Stimulated activated memory B cell treated with anti-CD40 and anti-IgM and Interleukin-4, amounts not matched to agents 10 μg/mL and 1 μg/mL and 100 μg/mL, for 72 hours (primary cell): ENCODE measurements around the gene ALKBH2.

ENCODE experiments used
- ATAC-seq: fragments of 150-1000 bp; cut with Tn5 transposase; 2 replicates; pipeline ENCODE4 v1.10.0; 2021
- H3K27ac Mint-ChIP-seq: one replicate; pipeline ENCODE4 v1.8.0; 2022; ENCODE audit warnings: mild to moderate bottlenecking, mixed read lengths
- H3K27me3 Mint-ChIP-seq: one replicate; pipeline ENCODE4 v1.8.0; 2022; ENCODE audit warnings: mixed read lengths
- H3K36me3 Mint-ChIP-seq: one replicate; pipeline ENCODE4 v1.8.0; 2022; ENCODE audit warnings: mixed read lengths
- H3K4me1 Mint-ChIP-seq: one replicate; pipeline ENCODE4 v1.8.0; 2022; ENCODE audit warnings: mixed read lengths
- H3K4me3 Mint-ChIP-seq: one replicate; pipeline ENCODE4 v1.8.0; 2022; ENCODE audit warnings: mild to moderate bottlenecking, moderate library complexity, mixed read lengths
- H3K9me3 Mint-ChIP-seq: one replicate; pipeline ENCODE4 v1.8.0; 2022; ENCODE audit warnings: mixed read lengths

The ALKBH2 gene

DNA sequence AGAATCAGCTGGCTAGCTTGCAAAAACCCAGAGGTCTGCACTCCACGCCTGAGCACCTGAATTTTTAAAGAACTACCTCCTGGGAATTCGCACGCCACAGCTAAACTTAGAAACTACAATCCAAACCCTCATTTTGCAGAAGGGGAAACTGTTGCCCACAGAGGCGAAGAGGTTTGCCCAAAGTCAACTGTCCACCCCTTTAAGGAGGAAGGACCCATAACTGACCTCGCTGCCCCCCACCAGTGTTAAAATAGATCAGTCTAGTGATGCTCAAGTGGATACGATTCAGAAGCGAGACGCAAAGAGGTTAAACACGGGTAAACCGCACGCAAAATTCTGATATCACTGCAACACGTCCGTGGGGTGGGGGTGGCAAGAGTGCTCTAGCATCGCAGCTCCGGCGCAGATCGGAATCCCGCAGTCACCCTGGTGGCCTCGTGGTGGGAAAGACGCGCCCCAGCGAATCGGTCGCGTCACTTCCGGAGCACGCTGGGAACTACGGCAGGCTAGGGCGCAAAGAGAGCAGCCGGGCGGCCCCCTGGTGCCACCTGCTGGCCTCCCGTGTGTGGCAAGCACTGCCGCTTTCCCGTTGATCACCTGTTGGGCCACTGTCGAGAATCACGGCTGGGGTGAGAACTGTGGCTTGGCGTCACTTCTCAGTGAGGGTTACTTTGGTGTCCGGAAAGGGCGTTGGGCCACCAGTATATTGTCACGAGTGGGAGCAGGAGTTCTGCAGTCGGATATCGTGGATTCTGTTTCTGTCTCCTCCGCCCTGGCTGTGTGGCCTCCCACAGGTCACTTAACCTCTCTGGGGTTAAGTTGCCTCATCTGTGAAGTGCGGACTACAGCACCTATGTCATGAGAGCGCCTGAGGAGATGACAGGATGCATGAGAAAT lies at the start of gene ALKBH2:
Gene ALKBH2 (minus strand): TSS at position 451 of the 897 bp plus-strand sequence. CDS start 686 bp downstream, outside the sequence.
- peak; percentile 84 for ATAC-seq

DNA sequence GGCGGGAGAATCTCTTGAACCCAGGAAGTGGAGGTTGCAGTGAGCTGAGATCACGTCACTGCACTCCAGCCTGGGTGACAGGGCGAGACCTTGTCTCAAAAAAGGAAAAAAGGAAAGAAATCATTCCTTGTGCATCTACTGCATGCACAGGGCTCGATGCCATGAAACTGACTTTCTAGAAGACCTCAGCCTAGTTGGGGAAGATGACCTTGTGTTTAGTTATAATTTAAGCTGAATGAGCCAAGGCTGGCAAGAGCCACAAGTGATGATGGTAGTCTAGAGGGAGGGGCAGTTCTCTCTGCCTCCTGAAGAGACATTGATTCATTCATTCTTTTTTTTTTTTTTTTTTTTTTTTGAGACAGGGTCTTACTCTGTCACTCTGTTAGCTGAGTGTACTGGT lies 47.3 kb upstream of the ALKBH2 start:
- ATAC-seq, result no peak
- Mint-ChIP-seq H3K27ac (no peak overlapping the region), H3K4me1 (peaks cover 7% of the 10 kb centered on the region), H3K36me3 (no peaks in the 10 kb centered on the region), H3K9me3 (no peaks in the 10 kb centered on the region), H3K4me3 (no peak overlapping the region), H3K27me3 (peaks cover 10% of the 10 kb centered on the region)

More for the DNA sequence above, at the start of gene ALKBH2:
- Mint-ChIP-seq H3K36me3 (peaks cover 12% of the 10 kb centered on the region), H3K9me3 (no peaks in the 10 kb centered on the region), H3K4me1 (peaks cover 47% of the 10 kb centered on the region), H3K4me3 (peak within 1 kb of the TSS; percentile 87), H3K27me3 (no peaks in the 10 kb centered on the region), H3K27ac (peak within 1 kb of the TSS; percentile 83)

DNA sequence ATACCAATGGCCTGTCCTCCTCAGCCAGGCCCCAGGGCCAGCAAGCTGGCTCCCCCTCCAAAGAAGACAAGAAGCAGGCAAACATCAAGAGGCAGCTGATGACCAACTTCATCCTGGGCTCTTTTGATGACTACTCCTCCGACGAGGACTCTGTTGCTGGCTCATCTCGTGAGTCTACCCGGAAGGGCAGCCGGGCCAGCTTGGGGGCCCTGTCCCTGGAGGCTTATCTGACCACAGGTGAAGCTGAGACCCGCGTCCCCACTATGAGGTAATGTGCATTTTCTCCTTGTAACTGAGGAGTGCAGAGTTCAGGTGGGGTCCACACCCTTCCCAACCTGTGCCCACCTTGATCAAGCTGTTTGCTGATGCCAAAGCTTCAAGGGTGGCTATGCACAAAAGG lies 46.5 kb upstream of the ALKBH2 start:
- Mint-ChIP-seq H3K4me1 (peaks cover 7% of the 10 kb centered on the region), H3K9me3 (no peaks in the 10 kb centered on the region), H3K27ac (no peak overlapping the region), H3K4me3 (no peak overlapping the region), H3K27me3 (peaks cover 15% of the 10 kb centered on the region), H3K36me3 (no peaks in the 10 kb centered on the region)
- no peak for ATAC-seq

DNA sequence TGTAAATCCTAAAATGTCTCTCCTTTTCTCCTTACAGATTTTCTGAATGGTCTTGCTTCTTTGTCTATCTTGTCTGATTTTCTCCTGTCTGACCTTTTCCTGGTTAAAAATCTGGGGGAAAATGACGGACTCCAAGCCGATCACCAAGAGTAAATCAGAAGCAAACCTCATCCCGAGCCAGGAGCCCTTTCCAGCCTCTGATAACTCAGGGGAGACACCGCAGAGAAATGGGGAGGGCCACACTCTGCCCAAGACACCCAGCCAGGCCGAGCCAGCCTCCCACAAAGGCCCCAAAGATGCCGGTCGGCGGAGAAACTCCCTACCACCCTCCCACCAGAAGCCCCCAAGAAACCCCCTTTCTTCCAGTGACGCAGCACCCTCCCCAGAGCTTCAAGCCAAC lies 46.1 kb upstream of the ALKBH2 start:
- peaks cover 15% of the 10 kb centered on the region for H3K27me3 Mint-ChIP-seq
- no peaks in the 10 kb centered on the region for H3K36me3 Mint-ChIP-seq
- H3K4me1 Mint-ChIP-seq, result peaks cover 7% of the 10 kb centered on the region
- H3K4me3 Mint-ChIP-seq, result no peak overlapping the region
- ATAC-seq, result no peak
- no peak overlapping the region for H3K27ac Mint-ChIP-seq
- H3K9me3 Mint-ChIP-seq, result no peaks in the 10 kb centered on the region

DNA sequence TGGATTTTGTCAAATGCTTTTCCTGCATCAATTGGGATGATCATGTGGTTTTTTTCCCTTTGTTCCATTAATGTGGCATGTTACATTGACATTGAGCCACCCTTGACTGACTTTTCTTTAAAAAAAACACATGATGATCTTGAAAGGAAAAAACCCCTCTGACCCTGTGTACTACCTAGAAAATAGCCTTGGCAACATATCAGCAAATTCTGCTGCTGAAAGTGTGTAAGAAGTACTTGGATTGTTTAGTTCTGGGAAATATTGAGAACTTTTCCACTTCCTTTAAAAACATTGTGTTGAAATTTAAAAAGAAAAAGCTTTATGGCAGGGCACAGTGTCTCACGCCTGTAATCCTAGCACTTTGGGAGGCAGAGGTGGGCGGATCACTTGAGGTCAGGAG lies 43.8 kb upstream of the ALKBH2 start:
- Mint-ChIP-seq H3K4me3 (no peak overlapping the region), H3K27ac (no peak overlapping the region), H3K4me1 (no peaks in the 10 kb centered on the region), H3K27me3 (peaks cover 5% of the 10 kb centered on the region), H3K9me3 (no peaks in the 10 kb centered on the region), H3K36me3 (no peaks in the 10 kb centered on the region)
- no peak for ATAC-seq

DNA sequence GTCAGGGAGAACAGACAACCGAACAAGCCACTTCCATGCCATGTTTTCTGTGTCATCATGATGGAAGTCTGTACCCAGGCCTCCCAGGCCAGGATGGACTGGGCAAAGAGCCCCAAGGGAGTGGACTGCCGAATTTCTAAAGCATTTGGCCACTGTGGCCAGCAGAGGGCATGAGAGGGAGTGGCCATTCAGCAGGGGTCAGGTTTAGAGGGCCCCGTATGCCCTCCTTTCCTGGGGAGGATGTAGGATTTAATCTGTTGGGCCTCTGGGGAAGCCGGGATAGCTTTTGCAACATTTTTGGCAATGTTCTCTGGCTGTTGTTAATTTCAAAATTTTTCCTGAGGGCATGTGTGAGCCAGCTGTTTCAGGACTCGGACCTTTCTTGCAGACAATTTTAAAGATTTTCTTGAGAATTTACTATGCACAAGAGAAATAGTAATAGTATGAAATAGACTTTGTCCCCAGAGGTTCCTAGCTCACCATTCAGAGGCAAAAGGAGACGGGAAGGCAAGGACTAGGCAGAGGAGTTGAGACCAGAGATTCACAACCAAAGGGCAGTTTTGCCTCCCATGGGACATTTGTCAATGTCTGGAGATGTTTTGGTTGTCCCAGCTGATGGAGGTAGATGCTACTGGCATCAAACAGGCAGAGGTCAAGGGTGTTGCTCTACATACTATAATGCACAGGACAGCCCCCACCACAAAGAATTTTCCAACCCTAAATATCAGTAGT lies 41.1 kb upstream of the ALKBH2 start:
- ATAC-seq, result no peak
- no peak overlapping the region for H3K27ac Mint-ChIP-seq
- no peak overlapping the region for H3K4me3 Mint-ChIP-seq
- H3K36me3 Mint-ChIP-seq, result no peaks in the 10 kb centered on the region
- H3K27me3 Mint-ChIP-seq, result peaks cover 5% of the 10 kb centered on the region
- H3K9me3 Mint-ChIP-seq, result no peaks in the 10 kb centered on the region
- no peaks in the 10 kb centered on the region for H3K4me1 Mint-ChIP-seq

DNA sequence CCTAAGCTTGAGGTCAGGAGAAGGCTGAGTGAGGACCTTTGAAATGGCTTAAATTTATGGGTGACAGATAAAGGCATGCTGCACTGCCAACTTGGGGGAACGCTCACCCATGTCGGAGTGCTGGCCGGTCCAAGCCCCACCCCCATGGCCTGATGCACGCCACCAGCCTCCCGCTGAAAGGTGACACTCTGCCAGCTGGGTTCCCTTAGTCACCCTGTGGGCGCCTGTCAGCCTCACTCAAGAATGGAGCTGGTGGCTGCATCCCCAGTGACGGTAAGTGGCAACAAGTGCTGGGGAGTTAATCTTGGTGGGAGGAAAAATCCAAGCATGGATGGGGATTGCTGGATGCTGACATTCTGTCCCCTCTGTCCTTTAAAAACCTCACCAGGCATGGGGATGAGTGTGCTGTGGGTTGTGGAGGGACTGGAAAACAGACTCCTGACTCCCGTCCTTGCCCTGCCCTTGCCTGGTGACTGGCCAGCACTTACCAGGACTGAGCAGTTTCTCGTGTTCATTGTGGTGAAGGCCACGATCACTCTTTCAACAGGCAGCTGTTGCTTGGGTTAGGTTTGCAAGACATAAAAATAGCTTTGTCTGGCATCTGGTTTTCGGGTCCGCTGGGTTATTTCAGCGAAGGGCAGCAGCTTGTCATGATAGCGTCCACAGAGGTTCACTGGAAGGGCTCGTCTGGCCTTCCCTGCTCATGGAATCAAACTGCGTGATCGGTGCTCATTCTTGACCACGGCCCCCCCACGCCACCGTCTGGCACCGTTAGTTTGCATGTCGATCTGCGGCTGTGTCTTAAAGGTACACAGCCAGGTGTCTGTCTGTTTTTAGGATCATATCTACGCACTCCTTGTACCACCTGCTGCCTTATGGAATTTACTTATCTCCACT lies 38.1 kb upstream of the ALKBH2 start:
- no peaks in the 10 kb centered on the region for H3K36me3 Mint-ChIP-seq
- H3K4me1 Mint-ChIP-seq, result no peaks in the 10 kb centered on the region
- no peak overlapping the region for H3K27ac Mint-ChIP-seq
- no peaks in the 10 kb centered on the region for H3K9me3 Mint-ChIP-seq
- ATAC-seq, result no peak
- H3K27me3 Mint-ChIP-seq, result peaks cover 5% of the 10 kb centered on the region
- H3K4me3 Mint-ChIP-seq, result no peak overlapping the region

DNA sequence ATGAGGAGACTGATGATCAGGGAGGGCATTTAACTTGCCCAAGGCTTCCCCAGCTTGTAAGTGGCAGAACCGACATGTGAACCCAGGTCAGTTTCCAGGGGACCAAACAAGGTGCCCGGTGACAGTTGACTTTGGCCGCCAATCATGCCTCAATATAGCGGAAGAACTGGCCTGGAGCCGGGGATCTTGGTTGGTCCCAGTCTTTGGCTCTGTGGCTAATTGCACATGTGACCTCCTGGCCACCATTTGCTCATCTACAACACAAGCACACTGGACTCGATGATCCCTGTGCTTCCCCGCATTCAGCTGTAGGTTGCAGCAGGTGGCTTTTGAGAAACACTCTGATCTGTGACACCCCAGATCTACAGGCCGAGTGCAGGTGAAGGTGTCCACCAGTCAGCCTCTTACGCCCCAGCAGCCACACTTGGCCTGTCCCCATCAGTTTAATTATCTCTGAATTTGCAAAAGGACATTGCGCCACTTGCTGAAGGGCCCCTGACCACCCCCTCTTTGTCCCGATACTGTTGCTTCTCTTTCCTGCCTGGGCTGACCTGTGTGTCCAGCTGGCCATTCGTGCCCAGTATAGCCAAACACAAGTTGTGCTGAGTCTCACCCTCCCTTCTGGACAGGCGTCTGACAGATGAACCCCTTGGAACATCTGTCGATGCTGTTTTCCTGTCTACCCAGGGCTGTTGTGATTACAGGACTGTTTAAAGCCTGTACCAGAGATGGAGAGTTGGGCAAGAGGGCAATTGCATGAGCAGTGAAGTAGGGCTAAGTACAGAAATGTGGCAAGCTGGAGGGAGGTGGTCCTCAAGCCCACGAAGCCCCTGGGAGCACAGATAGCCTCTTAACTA lies 37.3 kb upstream of the ALKBH2 start:
- Mint-ChIP-seq H3K27me3 (peaks cover 5% of the 10 kb centered on the region), H3K27ac (no peak overlapping the region), H3K9me3 (no peaks in the 10 kb centered on the region), H3K4me3 (no peak overlapping the region), H3K4me1 (no peaks in the 10 kb centered on the region), H3K36me3 (no peaks in the 10 kb centered on the region)
- ATAC-seq, result no peak

DNA sequence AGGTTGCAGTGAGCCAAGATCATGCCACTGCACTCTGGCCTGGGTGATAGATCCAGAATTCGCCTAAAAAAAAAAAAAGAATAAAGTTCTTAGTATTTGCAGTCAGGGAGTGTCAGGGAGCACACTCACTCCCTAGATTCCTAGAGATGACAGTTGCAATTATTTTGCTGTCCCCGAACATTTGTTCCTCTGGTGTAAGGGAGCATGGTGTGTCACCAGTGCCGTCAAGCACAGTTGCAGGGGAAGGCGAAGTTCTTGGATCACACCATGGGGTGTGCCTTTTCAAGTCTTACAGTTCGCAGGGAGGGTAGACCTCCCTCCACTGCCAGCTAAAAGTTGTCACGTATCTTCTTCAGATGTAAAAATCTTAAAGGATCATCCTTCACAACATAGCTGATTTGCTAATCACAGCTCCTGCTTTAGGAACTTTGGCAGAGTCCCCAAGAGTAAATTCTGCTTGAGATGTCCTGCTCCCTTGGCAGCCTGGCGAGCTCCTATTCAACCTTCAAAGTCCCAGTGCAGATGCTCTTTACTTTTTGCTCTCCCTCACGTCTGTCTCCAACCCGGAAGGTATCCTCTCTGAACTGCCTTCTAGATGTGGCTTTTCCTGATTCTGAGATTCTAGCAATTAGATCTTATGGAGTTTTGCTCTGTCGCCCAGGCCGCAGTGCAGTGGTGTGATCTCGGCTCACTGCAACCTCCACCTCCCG lies 34.4 kb upstream of the ALKBH2 start:
- no peak for ATAC-seq
- no peaks in the 10 kb centered on the region for H3K9me3 Mint-ChIP-seq
- H3K27ac Mint-ChIP-seq, result no peak overlapping the region
- no peaks in the 10 kb centered on the region for H3K36me3 Mint-ChIP-seq
- H3K27me3 Mint-ChIP-seq, result no peaks in the 10 kb centered on the region
- H3K4me3 Mint-ChIP-seq, result no peak overlapping the region
- no peaks in the 10 kb centered on the region for H3K4me1 Mint-ChIP-seq

DNA sequence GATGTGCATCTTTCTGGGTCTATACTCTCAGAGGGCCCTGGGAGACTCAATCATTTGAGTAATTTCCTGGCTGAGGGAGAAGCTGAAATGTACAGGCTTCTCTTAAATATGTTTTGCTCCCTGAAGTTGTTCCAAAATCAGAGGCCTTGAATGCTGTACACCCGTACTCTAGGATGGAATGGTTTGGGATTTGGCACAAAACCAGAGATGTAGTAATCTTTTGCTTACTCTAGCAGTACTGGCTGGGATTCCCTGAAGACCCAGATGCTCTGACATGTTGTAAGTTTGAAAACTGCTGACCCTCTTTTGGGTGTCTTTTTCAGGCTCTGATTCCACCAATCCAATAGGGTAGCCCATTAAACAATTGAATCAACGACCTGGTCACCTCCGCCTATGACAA lies 33.5 kb upstream of the ALKBH2 start:
- H3K4me1 Mint-ChIP-seq, result no peaks in the 10 kb centered on the region
- H3K27me3 Mint-ChIP-seq, result no peaks in the 10 kb centered on the region
- H3K4me3 Mint-ChIP-seq, result no peak overlapping the region
- no peak for ATAC-seq
- no peaks in the 10 kb centered on the region for H3K9me3 Mint-ChIP-seq
- no peaks in the 10 kb centered on the region for H3K36me3 Mint-ChIP-seq
- no peak overlapping the region for H3K27ac Mint-ChIP-seq

DNA sequence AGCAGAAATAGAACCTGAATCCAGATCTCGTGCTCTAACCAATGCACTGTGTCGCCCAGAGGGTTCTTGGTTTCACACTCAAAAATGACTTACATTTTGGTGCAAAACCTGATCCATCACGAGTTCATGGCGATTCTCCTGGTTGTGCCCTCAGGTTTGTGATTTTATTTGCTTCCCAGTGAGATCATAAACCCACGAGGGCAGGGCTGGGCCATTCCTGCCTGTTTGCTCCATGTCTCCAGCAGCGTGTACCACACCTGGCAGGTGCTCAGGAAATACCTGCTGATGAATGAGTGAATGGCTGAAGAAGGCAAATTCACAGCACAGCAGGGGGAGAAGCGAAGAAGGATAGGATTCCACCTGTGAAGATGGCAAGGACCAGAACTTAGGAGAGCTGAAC lies 32.5 kb upstream of the ALKBH2 start:
- no peaks in the 10 kb centered on the region for H3K27me3 Mint-ChIP-seq
- H3K27ac Mint-ChIP-seq, result no peak overlapping the region
- H3K36me3 Mint-ChIP-seq, result no peaks in the 10 kb centered on the region
- ATAC-seq, result no peak
- H3K4me1 Mint-ChIP-seq, result no peaks in the 10 kb centered on the region
- no peak overlapping the region for H3K4me3 Mint-ChIP-seq
- H3K9me3 Mint-ChIP-seq, result no peaks in the 10 kb centered on the region

DNA sequence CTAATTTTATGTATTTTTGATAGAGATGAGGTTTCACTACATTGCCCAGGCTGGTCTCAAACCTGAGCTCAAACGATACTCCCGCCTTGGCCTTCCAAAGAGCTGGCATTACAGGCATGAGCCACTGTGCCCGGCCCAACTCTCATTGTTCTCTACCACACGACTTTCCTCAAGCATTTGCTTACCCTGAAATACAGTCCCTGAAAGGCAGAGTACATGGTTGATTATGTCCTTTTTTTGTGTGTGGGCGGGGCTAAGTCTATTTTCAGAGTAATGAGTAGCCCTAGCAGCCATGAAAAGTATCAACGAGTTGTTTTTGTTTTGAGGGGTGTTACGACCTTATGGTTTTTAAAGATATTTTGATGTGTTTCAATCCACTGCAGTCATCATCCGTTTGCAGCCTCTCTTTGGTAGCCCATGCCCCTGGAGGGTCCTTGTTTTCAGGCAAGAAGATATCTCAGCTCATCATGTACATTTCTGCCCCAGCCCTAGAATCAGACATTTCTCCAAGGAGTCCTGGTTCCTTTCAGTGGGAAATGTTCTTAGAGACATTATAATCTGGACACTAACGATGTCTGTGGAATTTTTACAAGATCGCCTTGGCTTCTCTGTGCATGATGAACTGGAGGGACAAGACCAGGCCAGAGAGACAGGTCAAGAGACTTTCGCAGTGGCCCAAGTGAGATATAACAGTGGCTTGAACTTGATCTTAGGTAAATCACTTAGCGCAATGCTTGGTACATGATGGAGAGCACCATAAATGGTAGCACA lies 31.8 kb upstream of the ALKBH2 start:
- ATAC-seq, result no peak
- Mint-ChIP-seq H3K36me3 (no peaks in the 10 kb centered on the region), H3K27ac (no peak overlapping the region), H3K27me3 (no peaks in the 10 kb centered on the region), H3K4me1 (no peaks in the 10 kb centered on the region), H3K4me3 (no peak overlapping the region), H3K9me3 (no peaks in the 10 kb centered on the region)

DNA sequence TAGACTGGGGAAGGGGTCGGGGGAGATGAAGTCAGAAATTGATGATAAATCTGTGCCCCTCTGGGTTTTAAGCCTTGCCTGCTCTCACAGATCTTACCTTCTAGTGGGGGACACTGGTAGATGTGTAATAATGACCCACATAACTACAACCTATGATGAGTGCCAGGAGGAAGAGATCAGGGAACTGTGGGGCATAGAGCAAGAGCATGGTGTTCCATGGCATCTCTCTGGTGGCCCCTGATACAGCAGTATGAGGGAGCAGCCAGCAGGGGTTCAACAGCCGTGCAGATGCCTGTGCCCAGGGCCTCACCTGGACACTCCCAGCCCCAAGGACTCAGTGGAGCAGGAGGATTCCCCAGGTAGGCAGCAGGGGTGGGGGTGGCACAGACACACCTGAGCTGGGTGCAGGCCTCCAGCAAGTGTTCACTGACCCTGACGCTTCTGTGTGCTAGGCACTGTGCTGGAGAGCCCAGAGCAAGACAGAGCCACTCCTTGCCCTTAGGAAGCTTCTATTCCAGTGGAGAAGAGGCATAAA lies 28.1 kb upstream of the ALKBH2 start:
- no peaks in the 10 kb centered on the region for H3K27me3 Mint-ChIP-seq
- H3K4me3 Mint-ChIP-seq, result no peak overlapping the region
- no peaks in the 10 kb centered on the region for H3K36me3 Mint-ChIP-seq
- peak; percentile 20 for ATAC-seq
- H3K27ac Mint-ChIP-seq, result no peak overlapping the region
- H3K4me1 Mint-ChIP-seq, result no peaks in the 10 kb centered on the region
- H3K9me3 Mint-ChIP-seq, result no peaks in the 10 kb centered on the region
